HG02678 (cell line): ENCODE results near the gene TMUB1.
A peak's percentile ranks its signal among the peaks of the same experiment; 100 is the strongest.

Source experiments
- ATAC-seq: cut with Tn5 transposase; IDR thresholded peaks from one replicate; pipeline ENCODE4 v1.9.1; 2021; ENCODE audit warnings: mild to moderate bottlenecking, moderate library complexity; ENCODE audit not compliant: unreplicated experiment

TMUB1 gene

DNA sequence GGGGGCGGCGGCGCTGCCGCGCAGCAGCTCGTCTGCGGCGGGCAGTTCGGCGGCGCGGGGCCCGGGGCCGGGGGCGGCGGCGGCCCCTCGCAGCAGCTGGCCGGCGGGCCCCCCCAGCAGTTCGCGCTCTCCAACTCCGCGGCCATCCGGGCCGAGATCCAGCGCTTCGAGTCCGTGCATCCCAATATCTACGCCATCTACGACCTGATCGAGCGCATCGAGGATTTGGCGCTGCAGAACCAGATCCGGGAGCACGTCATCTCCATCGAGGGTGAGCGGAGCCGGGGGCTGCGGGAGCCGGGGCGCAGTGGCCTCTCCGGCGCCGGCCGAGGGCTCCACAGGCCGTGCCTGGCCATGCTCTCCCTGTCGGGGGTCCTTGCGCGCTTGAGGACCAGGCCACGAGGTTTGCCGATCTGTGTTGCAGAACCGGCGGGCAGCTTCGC, 3.5 kb upstream of the TMUB1 start:
- ATAC-seq, result no peak

DNA sequence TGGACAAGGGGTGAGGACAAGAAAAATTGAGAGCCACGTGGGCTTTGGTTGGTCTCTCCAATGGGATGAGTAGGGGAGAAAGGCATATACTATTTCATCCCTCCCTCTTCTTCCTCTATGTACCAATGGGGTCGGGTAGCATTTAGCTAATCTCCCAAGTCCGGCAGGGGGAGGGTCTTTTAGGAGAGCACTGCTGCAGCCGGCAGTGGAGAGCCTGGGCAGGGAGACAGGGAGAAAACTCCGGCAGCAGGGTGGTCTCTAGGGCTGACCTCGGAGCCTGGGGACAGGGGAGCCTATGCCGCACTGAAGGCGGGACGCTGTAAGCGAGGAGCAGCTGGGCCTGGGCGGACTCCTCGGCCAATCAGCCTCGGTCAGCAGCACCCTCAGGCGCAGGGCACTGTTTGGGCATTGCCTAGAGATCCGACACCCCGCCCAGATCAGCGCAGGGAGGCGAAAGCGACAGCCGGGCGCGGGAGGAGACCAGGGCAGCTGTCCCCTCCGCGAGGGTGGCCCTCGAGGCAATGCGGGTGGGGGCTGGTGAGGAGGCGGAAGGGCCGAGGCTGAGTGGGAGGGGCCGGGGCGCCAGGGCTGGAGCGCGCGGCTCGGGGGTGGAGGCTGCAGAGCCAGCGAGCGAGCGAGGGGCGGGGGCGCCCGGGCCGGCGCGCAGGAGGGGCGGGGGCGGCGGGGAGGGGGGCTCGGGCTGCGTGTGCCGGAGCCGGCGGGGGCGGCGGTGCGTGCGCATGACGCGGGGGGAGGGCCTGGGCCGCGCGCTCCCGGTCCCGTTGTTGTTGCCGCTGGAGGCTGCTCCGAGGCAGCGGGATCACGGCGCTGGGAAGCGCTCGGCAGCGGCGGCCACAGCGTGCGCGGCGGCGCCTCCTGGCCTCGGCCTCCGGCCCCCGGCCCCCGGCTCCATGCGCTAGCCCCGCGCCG, 2.7 kb upstream of the TMUB1 start, which contains the start of gene AGAP3:
TSS of gene AGAP3 (plus strand) at position 785 of the 930 bp plus-strand sequence. CDS start 267 bp downstream, outside the sequence.
- peak; percentile 55 for ATAC-seq

GRCh38 chr7:151085329-151085690, 2.0 kb upstream of the TMUB1 start:
- no peak for ATAC-seq

DNA sequence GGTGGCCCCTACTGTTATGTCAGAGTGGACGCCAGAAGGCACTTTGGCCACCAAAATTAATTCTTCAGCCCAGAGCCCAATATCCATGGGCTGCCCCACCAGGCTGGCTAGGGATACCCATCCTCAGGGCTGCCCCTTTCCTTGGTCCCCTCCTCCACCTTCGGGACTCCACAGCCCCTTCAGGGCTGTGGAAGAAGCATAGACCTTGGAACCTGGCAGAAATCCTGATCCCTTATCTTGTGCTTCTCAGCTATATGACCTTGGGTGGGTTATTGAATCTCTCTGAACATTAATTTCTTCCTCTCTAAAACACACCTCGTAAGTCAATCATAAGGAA, 499 bp upstream of the TMUB1 start:
- no peak for ATAC-seq

GRCh38 chr7:151082141-151083070, 887 bp downstream of the TMUB1 start:
- no peak for ATAC-seq

DNA sequence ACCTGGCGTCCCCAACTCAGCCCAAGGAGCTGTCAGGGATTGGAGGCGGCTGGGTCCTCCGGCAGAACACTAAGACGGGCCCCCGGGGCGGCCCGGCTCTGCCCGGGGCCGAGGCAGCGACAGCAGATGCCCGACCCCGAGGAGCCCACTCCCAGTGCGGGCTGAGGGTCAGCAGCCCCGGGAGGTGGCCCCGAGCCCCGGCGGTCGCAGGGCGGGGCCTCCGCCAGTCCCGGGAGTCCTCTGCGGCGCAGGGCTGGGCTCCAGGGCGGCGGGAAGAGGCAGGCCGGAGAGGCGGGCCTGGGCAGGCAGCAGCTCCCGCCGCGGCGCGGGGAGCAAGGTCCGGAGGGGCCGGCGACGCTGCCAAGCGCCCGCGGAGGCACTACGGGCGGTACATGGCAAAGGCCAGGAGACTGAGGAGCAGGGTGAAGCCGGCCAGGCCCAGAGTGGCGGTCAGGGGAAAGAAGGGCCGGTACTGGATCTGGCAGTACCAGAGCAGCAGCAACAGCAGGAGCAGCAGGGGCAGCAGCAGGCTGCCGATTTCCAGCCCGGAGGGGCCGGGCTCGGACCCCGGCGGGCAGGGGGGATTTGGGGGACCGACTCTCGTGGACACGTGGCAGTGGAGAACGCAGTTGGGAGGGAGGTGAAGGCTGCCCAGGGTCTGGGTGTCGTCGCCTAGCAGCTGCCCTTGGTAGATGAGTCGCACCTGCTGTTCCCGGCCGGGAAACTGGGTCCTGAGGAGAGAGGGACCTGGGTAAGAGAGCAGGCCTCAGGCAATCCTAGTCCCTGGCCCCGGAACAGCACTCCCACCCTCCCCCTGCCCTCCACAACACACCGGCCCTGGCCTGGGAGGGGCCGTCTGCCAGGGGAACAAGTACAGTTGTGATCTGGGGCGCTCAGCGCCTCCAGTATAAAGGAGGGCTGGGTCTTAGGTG, 1.9 kb downstream of the TMUB1 start:
- no peak for ATAC-seq

GRCh38 chr7:151080522-151081169, 2.6 kb downstream of the TMUB1 start, which contains the start of gene FASTK:
Gene FASTK, minus strand, starts transcription at chr7:151080809. Its CDS starts 43 bp downstream, at chr7:151080766.
- peak; percentile 74 for ATAC-seq

GRCh38 chr7:151080067-151080521, 3.2 kb downstream of the TMUB1 start:
- ATAC-seq, result peak; percentile 0

GRCh38 chr7:151079199-151079910, 3.9 kb downstream of the TMUB1 start:
- no peak for ATAC-seq

DNA sequence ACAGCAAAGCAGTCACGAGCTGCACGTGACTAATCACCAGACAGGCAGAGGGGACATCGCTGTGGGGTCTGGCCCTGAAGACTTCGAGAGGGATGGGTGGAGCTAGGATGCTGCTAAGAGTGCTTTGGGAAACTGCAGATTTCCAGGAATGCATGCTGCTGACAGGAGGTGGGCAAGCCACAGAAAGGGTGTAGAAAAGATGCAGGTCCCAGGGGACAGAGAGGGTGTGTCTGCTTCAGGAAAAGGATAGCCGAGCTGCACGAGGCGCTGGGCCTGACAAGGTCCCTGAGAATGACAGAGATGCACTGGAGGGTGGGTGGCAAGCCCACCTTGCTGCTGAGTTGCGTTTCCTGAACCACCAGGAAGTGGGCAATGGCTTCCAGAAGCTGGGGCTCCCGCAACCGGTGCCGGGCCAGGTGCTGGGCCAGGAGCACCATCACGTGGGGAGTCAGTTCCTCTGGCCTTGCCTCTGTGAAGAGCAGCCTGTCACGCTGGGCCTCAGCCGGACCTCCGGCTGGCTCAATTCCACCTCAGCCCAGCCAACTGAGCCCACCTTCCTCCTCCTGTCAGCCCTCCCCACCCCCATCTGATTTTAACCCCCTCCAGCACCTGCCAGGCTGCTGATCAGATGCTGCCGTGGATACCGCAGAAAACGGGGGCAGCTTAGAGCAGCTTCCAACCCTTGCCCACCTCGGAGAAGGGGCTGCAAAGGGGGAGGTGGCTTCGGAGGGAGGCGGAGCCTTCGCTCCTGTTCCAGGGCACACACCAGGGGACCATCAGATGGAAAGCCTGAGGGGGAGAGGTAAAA, 4.9 kb downstream of the TMUB1 start:
- no peak for ATAC-seq

DNA sequence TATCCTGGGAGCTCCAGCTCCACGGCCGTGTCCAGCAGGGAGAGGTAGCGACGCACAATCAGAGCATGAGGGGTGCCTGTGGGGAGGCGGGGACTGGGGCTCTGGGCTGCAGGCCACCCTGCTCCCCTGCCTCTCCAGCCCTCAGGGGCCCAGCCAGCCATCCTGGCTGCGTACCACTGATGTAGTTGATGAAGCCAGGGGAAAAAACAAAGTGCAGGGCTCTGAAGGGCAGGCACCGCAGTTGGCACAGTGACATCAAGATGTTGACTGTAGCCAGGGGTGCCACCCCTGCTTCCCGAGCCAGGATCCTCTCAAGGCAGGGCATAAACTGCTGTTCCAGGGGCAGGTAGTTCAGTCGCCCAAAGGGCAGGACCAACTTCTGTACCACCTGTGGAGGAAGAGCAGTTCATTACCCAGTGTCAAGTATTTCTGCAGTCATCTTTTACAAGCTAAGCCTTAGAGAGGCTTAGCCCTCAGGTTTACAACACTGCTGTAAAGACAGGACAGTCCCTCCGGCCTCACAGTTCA, 5.5 kb downstream of the TMUB1 start:
- ATAC-seq, result no peak

GRCh38 chr7:151076863-151077704, 6.2 kb downstream of the TMUB1 start:
- ATAC-seq, result no peak

DNA sequence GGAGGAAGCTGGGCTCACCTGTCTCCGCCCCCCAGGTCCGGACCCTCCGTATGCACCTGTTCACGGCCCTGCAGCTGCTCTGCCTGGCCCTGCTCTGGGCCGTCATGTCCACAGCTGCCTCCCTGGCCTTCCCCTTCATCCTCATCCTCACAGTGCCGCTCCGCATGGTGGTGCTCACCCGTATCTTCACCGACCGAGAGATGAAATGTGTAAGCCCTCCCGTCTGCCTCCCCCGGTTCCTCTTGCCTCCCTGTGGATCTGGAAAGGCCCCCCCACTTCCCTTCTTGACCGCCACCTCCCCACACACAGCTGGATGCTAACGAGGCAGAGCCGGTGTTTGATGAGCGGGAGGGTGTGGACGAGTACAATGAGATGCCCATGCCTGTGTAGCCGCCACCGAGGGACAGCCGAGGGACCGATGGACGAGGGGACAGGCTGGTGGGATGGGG, 7.3 kb downstream of the TMUB1 start:
- no peak for ATAC-seq

GRCh38 chr7:151075662-151075971, 7.7 kb downstream of the TMUB1 start:
- ATAC-seq, result no peak

- ATAC-seq, result no peak
Measured at GRCh38 chr7:151074817-151075661, 8.3 kb downstream of the TMUB1 start.

GRCh38 chr7:151073990-151074389, 9.3 kb downstream of the TMUB1 start:
- no peak for ATAC-seq
